HG03159 (cell line): ENCODE data around the gene SLCO3A1.
"Not testable (repeated sequence)": the region's sequence is repeated elsewhere in the genome, so short reads cannot be mapped to it uniquely, and the experiment has no call there.

Experiments used
- ATAC-seq: cut with Tn5 transposase; IDR thresholded peaks from one replicate; pipeline ENCODE4 v1.9.1; 2021; ENCODE audit warnings: mild to moderate bottlenecking, moderate library complexity; ENCODE audit not compliant: unreplicated experiment

Gene SLCO3A1

DNA sequence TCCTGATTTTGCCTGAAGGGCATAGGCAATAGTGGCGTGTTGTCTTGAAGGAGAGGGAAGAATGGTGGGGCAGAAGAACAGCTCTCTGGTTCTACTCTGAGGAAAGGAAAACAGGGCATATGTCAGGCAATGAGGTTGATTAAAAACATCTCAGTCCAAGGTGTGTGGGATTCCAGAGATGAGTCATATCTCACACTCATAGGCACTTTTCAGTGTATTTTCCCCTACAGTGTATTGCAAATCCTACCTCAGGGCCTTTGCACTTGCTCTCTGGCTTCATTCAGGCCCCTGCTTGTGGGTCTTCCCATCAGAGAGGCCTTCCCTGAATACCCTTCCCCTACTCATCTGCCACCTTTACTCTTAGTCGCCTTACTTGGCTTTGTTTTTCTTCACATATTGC lies 107.8 kb downstream of the SLCO3A1 start:
- no peak for ATAC-seq

DNA sequence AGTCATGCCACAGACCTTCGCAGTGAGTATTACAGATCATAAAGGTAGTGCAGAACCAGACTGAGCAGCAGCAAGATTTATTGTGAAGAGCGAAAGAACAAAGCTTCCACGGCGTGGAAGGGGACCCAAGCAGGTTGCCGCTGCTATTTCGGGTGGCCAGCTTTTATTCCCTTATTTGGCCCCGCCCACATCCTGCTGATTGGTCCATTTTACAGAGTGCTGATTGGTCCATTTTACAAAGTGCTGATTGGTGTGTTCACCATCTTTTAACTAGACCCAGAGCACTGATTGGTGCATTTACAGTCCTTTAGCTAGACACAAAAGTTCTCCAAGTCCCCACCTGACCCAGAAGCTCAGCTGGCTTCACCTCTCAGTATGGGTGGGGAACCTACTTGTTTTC lies 110.2 kb downstream of the SLCO3A1 start:
- not testable (repeated sequence) for ATAC-seq

DNA sequence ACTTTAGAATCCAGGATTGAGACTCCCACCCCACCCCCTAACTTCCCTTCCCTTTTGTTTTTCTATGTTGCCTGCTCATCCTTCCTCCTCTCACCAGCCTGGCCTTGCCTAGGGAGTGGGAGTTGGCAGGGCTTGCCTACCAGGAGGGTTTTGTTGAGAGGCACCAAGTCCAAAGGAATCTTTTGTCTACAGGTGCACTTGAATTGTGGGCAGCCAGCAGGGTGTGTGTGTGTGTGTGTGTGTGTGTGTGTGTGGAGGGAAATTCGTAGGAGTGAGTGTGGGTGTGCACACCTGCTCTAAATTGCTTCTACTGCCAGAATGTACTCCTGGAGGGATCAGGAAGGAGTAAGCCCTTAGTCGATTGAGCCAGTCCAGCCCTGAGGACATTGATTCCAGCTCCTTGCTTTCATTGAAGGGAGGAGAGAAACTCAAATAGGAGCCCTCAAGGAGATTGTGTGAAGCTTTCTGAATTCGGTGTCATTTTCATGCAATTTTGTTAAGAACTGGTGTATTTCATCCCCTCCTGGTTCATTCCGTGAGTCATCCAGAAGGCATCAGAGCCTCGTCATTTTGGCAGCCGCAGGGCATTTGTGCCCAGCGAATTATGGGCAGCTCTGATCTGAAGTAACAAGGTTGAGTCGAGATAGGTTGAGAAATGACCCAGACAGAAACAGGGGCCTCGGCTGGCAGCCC lies 112.1 kb downstream of the SLCO3A1 start:
- no peak for ATAC-seq

DNA sequence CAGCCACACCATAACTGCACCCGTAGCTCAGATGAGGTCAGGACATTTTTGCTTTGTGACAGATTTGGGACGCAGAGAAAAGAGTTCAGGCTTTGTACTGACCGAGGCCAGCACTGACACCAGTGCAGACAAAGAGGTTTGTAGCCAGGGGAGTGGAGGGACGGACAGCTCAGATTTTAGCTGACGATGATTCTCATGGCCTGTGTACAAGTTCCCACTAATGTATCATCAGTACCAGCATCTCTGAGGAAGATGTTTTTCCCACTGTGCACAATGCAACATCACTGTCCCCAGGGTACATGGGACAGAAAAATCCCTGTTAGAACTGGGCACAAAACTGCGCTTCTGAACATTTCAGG lies 112.7 kb downstream of the SLCO3A1 start:
- ATAC-seq = no peak

DNA sequence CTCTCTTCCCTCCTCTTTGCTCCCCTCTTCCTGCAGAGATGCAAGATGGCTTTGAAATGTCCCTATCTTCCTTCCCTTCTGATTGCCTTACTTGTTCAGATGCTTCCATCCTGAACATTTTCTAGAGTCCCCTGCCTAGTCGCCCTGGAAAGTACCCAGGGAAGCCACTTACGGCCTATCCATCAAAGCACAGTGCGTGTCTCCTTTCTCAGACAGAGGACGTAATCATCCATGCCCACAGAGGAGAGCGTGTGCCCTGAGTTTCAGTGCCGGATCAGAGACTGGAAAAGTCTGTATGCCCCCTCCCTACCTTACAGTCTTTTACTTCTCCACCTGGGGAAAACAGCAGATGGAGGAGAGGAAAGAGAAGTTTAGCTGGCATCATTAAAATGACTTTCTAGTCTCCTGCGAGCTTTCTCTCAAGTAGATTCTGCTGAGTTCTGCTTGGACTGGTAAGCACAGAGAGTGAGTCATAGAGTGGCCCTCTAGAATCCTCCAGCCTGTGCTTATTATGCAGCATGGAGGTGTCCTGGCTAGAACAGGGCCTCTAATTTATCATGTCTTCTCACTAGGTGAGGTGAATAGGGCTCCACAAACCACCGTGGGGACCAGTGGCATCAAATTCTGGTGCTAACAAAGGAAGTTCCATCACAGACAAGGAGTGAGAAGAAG lies 114.6 kb downstream of the SLCO3A1 start:
- no peak for ATAC-seq

DNA sequence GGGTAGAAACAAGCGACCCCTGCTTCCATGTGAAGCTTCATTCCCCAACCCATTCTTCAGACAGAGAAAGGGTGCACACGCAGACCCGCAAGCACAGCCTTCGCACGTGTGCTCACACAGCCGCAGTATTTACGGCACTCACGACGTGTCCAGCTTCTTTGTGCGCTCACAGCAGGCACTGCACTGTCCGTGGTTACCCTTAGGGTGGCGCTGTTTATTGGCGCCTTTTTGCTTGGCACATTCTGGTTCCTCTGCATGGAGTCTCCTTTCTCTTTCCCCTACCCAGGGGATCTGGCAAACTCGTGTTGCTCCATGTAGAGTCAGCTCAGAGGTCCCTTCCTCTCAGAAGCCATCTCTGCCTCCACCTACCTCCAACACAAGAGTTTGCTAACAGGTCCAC lies 115.1 kb downstream of the SLCO3A1 start:
- no peak for ATAC-seq

DNA sequence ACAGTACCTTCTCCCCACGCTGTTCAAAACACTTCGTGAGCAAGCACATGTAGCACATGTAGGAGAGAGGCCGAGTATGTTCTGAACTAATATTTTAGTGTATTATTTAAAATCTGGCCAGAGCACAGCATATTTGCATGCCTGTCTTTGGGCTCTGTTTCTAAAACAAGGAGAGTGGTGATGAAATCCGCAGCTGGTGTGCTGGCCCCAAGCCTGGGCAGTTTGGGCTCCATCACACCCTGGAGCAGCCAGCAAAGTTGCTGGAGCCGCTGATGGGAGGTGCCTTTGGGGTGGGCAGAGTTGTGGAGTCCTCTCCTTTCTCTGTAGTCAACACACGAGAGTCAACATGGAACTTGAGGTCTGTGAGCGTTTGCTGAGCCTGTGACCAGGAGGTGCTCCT lies 116.6 kb downstream of the SLCO3A1 start:
- ATAC-seq = no peak

DNA sequence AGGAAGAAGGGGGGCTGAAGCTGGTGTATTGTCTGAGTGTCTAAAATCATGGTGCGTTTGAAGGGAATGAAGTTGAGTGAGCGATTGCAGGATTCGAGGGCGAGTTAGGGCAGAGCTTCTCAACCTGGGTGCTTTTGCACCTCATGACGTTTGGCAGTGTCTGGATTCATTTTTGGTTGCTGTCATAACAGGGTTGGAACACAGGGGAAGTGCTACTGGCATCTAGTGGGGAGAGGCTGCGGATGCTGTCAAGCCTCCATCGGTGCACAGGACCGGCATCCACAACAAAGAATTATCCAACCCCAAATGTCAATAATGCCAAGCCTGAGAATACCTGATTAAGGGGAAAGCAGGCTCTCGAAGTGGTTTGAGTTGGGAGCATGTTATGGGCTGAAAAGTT lies 120.0 kb downstream of the SLCO3A1 start:
- no peak for ATAC-seq

DNA sequence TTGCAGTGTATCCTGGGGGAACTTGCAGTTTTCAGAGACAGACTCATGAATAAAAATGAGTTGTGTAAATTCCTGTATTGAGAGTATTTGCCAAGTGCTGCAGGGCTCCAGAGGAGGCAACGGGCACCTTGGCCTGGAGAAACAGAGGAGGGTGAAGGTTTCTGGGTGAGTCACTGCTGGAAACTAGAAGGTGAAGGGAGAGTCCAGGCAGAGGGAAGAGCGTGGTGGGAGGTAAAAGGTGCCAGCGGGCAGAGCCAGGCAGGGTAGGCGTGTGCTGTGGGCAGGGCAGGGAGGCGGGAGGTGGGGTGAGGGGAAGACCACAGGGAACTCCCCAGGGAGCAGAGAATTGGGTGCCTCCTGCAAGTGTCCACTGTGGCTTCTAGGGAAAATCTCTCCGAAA lies 120.8 kb downstream of the SLCO3A1 start:
- no peak for ATAC-seq

DNA sequence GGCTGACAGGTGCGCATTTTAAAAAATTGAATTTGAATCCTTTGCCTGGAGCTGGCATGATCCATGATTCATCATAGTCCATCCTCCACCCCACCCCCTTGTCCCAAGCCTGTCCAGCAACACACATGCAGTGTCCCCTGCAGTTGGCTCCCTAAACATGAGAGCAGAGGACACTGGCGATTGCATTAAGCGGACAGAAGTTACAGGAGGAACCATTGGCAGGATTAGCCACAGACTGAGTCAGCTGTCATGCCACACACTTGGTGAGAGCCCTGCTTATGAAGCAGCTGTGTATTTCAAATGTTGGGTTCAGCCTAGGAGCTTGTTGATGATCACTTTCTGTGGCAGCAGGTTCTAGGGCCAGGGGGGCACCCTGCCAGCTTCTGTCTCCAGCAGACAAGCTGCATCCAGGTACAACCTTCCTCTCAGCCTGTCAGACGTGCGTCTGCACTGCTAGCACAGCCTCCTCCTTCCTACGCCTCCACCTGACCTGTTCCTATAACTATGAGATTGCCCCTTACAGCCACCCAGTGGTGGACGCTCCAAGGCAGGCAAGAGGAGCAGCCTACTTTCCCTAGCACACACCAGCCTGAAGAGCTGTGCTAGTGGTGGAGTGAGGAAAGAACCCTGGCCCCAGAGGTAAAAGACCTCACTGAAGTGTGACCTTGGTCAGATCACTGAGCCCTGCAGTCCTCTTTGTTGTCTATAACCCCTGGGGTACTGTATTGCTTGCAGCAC lies 121.9 kb downstream of the SLCO3A1 start:
- ATAC-seq = no peak

DNA sequence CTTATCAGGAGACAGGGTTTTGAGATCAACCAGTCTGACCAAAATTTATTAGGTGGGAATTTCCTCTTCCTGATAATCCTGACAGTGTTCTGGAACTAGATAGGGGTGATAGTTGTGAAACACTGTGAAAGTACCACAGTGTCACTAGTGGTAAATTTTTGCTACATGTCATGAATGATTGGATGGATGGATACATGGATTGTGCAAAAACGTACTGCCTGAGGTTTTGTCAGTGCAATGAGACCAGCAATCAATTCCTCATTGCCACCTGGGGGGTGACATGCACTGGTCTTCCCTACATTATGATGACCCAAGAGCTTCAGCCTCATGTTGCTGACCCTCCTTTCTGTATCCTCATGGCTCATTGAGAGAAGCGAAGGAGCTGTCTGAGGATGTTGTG lies 123.5 kb downstream of the SLCO3A1 start:
- no peak for ATAC-seq

DNA sequence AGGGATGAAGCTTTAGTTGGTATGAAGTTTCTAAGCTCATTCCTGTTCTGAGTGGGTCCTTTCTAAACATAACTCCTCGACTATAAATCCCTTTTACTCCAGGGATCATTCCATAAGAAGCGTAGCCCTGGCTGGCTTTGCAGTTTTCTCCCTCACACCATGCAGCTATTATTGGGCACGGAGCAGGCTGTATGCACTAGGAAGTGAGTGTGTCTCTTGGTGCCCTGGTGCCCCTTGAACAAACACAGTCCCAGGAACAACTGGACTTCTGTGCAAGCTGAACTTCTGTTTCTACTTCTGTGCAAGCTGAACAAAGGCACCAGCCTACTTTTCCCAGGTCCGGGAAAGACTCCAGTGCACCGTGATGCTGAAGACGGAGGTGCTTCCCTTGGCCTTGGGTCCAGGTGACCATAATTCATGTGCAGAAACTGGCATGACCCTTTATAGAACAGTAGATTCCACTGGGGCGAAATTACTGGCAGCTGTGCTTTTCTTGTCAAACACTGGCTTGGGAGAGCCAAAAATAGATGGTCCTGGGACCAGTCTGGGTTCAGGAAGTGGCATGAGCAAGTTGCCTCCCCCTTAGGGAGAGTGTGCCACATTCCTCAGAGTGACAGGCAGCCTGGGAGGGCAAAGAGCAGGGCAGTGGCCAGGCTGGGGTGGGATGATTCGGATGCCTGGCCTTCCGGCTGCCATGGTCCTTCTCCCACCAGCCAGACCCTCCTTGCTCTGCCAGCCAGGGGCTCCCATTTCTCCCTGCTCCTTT lies 127.2 kb downstream of the SLCO3A1 start:
- no peak for ATAC-seq

DNA sequence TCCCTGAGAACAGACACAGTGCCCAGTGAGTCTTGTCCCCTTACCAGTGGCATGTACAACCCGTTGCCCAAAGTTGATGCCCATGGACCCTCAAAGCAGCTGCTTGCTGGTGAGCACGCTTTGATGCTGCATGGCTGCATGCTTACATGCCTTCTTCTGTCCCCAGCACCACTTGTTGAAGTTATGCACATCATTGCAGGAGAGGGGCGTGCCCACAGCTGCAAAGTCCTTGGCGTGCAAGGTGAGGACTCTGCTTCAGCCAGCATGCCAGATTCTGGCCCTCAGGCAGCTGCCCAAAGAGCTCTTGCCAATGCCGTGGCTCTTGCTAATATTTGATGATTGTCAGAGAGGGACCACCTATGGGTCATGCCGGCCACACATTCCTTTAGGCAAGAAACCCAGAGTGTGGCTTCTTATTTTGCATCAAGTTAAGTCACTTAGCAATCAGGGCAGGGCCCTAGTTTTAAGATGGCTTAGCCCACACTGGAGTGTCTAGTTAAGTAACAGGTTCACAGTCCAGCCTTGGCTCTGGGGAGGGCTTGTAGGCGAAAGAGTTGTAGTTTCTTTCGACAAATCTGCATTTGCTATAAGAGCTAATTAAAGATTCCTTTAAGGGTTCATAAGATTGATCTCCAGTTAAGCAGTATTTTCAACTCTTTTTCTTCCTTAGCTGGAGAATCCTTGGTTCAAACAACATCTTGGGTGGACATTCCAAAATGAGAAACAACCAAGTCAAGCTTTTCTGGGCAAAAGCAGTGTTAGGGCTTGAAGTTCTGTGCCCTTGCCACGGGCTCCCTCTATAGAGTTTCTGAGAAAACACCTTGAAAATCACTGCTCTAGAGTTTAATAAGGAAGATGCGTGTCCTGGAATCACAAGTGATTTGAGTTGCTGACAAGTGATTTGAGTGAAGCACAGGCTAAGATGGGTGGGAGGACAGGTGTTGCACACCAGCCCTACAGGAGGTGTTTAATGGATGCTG lies 128.6 kb downstream of the SLCO3A1 start:
- no peak for ATAC-seq

DNA sequence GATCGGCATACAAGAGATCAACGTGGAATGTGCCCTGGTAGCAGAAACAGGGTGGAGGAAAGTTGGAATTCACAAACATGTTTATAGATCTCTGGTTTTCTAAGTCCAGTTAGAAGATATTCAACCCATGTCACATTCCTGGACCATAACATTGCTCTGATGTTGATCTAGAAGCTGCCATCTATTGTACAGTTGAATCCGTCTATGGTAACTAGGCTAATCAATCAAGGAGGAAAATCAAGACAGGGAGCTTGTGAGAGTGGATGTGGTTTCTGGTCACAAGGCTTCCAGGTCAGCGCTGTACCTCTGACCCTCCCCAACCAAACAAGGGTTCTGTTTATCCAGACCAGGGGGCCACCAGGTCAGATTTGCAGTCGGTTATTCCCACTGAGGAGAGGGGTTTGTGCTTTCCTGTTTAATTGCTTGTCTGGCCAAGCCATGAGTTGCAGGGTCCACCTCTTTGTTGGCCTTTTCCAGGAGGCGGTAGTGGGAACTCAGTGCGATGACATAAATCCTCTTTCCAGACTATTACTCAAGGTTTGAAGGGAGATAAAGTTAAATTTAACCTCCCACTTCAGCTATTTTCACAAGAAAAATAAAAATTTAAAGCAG lies 130.3 kb downstream of the SLCO3A1 start:
- ATAC-seq = no peak

DNA sequence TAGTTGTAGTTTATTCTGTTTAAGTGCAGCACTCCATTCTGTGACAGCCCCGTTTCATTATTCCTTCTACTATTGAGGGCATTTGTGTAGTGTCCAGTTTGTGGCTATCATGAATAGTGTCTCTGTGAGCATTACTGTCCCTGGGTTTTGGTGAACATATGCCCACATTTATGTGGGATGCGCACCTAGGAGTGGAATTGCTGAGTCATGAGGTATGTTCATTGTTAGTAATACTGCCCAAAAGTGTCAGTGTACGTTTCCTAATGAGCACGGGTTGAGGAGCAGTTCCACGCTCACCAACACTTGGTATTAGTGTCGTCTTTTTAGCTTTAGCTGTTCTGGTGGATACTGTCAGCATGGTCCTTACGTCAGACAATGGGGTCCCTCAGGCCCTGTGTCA lies 131.8 kb downstream of the SLCO3A1 start:
- no peak for ATAC-seq

DNA sequence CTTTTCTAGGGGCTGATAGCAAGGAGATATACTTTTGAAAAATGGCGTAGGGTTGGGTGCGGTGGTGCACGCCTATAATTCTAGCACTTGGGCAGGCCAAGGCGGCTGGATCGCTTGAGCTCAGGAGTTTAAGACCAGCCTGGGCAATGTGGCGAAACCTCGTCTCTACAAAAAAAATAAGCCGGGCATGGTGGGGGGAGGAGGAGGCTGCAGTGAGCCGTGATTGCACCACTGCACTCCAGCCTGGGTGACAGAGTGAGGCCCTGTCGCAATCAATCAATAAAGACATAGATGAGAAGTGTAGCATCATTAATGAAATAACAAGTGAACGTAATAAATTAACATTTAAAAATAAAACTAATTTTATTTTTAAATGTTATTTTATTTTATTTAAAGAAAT lies 134.6 kb downstream of the SLCO3A1 start:
- ATAC-seq = no peak

DNA sequence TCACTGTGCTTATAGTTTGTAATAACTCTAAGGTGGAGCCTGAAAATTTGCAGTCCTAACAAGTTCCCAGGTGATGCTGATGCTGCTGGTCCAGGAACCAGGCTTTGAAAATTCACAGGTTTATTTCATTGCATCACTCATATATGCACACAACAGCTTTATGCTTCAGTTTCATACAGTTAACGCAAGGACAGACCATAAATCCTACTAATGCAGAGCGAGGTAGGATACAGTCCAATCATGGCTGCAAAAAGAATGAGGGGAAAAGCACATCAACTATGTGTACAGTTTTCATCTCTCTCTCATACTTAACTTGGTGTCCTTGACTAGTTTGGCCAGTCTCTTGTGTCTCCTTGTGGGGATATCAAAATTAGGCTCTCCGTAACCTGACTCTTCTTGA lies 135.1 kb downstream of the SLCO3A1 start:
- no peak for ATAC-seq

DNA sequence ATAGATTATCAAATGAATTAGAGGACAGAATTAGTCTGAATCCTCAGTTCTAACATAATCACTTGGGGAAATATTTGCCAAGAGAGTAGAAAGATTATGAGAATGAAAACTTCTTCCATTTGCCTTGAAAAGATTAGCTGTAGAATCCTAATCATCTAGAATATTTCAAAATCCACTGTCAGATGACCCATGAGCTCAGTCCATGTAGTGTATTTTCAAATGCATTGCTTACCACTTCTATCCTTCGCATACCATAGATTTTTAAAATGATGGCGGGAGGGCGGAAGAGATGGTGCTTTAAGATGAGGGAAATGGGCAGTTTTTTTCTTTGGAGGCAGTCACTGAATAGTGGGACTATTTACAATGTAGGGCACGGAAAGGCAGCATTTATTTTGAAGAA lies 136.3 kb downstream of the SLCO3A1 start:
- ATAC-seq = no peak

DNA sequence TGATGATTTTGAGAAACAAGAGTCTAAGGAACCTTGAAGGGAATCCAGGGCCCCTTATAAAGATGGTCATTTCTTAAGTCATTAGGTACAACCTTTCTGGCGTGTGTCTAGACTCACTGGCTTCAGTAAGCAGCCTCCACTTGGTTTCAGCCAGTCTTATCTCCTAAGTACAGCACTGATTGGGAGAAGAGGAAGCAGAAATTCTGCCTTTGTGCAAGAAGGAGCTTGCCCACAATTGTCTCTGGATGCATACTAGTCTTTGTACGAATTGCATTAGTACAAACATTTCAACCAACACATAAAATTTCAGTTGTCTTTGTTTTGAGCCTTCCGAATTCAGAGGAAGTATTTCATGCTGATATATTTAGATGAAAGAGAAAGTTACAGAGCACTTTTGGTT lies 139.4 kb downstream of the SLCO3A1 start:
- ATAC-seq = no peak

DNA sequence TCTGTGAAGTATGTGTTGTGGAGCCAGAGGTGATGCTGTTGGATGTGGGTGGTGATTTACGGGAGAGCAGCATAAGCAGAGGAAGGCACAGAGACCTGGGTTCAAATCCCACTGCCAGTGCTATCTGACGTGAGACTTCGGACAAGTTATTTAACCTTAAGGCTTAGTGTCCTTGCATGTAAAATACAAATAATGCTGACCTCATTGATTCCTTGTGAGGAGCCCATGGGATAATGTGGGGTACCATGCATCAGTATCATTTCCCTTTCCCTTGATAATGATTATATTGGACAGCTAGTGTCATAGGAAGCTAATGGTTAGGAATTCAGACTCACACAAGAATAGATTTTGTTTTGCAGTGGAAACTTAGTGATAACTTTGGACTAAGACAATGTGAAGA lies 141.6 kb downstream of the SLCO3A1 start:
- ATAC-seq = no peak
